Hepatocyte (in vitro differentiated cells): ENCODE results near the gene ZNF148. TPM values are rescaled to one million over a fixed set of nuclear protein-coding genes. Genes with fewer than 3 reads are reported as not detected.

Experiments
- DNase-seq: peaks from one replicate; pipeline ENCODE4 v3.0.0-alpha.2; 2016; ENCODE audit warnings: low spot score
- H2AFZ ChIP-seq: fragments of 200-600 bp; sonication (generic); 2 replicates; pipeline ENCODE4 v1.6.0; 2016; ENCODE audit warnings: antibody characterized with exemption, mild to moderate bottlenecking
- H3K27ac ChIP-seq: fragments of 200-600 bp; sonication (generic); 2 replicates; pipeline ENCODE4 v1.5.1; 2016; ENCODE audit warnings: mild to moderate bottlenecking
- H3K27me3 ChIP-seq: fragments of 200-600 bp; sonication (generic); 2 replicates; pipeline ENCODE4 v1.6.1; 2016
- H3K36me3 ChIP-seq: fragments of 200-600 bp; sonication (generic); replicated peaks from 2 replicates; pipeline ENCODE4 v1.5.1; 2016; ENCODE audit warnings: low read depth; ENCODE audit not compliant: insufficient read depth
- H3K4me1 ChIP-seq: fragments of 200-600 bp; sonication (generic); 2 replicates; pipeline ENCODE4 v1.5.1; 2016; ENCODE audit warnings: mild to moderate bottlenecking, moderate library complexity; ENCODE audit not compliant: insufficient read depth
- H3K4me2 ChIP-seq: fragments of 200-600 bp; sonication (generic); 2 replicates; pipeline ENCODE4 v1.6.0; 2016
- H3K4me3 ChIP-seq: fragments of 200-600 bp; sonication (generic); 2 replicates; pipeline ENCODE4 v1.5.1; 2016; ENCODE audit warnings: mild to moderate bottlenecking
- H3K79me2 ChIP-seq: fragments of 200-600 bp; sonication (generic); 2 replicates; pipeline ENCODE4 v1.6.0; 2017; ENCODE audit warnings: mild to moderate bottlenecking
- H3K9me2 ChIP-seq: fragments of 200-600 bp; sonication (generic); replicated peaks from 2 replicates; pipeline ENCODE4 v1.6.0; 2017; ENCODE audit warnings: mild to moderate bottlenecking; ENCODE audit not compliant: insufficient read depth
- H3K9me3 ChIP-seq: fragments of 200-600 bp; sonication (generic); 2 replicates; pipeline ENCODE4 v1.5.1; 2016; ENCODE audit warnings: low read depth, mild to moderate bottlenecking
- H4K20me1 ChIP-seq: fragments of 200-600 bp; sonication (generic); 2 replicates; pipeline ENCODE4 v1.6.0; 2016; ENCODE audit warnings: mild to moderate bottlenecking; ENCODE audit not compliant: insufficient read depth, poor library complexity, severe bottlenecking
- EZH2 ChIP-seq: fragments of 200-600 bp; sonication (generic); IDR thresholded peaks from 2 replicates; pipeline ENCODE4 v1.6.1; 2016; ENCODE audit warnings: antibody characterized with exemption, mild to moderate bottlenecking, borderline replicate concordance
- EZH2phosphoT487 ChIP-seq: fragments of 200-600 bp; sonication (generic); IDR thresholded peaks from one replicate; pipeline ENCODE4 v1.6.1; 2018; ENCODE audit warnings: antibody characterized with exemption, mild to moderate bottlenecking, low read depth, moderate library complexity; ENCODE audit not compliant: unreplicated experiment, severe bottlenecking
- WGBS: methylation state at CpG from one replicate; pipeline ENCODE4 v1.1.6; 2016; ENCODE audit warnings: low lambda C conversion rate; ENCODE audit errors: missing lambda C conversion rate; 5-methylcytosine and 5-hydroxymethylcytosine counted together
- polyA plus RNA-seq: library from polyadenylated mRNA; unstranded; fragments of >200 nt; fragmentation: Nextera tagmentation; extraction: Ambion mirVana; gene quantifications from 2 replicates; pipeline ENCODE4 v1.2.1, GENCODE V29; 2016
- total RNA-seq: library from RNA; depleted of rRNA; stranded (reverse); fragments of >200 nt; gene quantifications from 2 replicates; pipeline ENCODE4 v1.2.3, GENCODE V29; 2014
- TF ChIP-seq, protein P1 (sequence below): fragments of 200-600 bp; sonication (generic); IDR thresholded peaks from 2 replicates; pipeline ENCODE4 v1.5.1; 2016; ENCODE audit warnings: antibody characterized with exemption, mild to moderate bottlenecking; ENCODE audit not compliant: poor library complexity

The ZNF148 gene
- total and polyA plus RNA-seq, 2 experiments from 2014 or later, result 23.2 to 30.3 TPM

- TF ChIP-seq, protein P1, sequence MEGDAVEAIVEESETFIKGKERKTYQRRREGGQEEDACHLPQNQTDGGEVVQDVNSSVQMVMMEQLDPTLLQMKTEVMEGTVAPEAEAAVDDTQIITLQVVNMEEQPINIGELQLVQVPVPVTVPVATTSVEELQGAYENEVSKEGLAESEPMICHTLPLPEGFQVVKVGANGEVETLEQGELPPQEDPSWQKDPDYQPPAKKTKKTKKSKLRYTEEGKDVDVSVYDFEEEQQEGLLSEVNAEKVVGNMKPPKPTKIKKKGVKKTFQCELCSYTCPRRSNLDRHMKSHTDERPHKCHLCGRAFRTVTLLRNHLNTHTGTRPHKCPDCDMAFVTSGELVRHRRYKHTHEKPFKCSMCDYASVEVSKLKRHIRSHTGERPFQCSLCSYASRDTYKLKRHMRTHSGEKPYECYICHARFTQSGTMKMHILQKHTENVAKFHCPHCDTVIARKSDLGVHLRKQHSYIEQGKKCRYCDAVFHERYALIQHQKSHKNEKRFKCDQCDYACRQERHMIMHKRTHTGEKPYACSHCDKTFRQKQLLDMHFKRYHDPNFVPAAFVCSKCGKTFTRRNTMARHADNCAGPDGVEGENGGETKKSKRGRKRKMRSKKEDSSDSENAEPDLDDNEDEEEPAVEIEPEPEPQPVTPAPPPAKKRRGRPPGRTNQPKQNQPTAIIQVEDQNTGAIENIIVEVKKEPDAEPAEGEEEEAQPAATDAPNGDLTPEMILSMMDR, result no peak
- no peak for TF ChIP-seq EZH2
- TF ChIP-seq EZH2phosphoT487, result no peak
- no peak for DNase-seq
- WGBS, result 100% methylated on average over 1 of the region's 1 CpG
Measured at GRCh38 chr3:125316246-125316645, 58.9 kb downstream of the ZNF148 start.

GRCh38 chr3:125313060-125313635 is 62.0 kb downstream of the ZNF148 start:
- Histone ChIP-seq H4K20me1 (no peaks in the 10 kb centered on the region), H3K79me2 (peaks cover 56% of the 10 kb centered on the region), H2AFZ (no peak overlapping the region), H3K9me3 (no peaks in the 10 kb centered on the region), H3K36me3 (no peaks in the 10 kb centered on the region), H3K4me1 (no peaks in the 10 kb centered on the region), H3K27ac (no peak overlapping the region), H3K4me3 (no peak overlapping the region), H3K9me2 (no peaks in the 10 kb centered on the region), H3K4me2 (no peak overlapping the region), H3K27me3 (no peaks in the 10 kb centered on the region)
- 93% methylated on average over 6 of the region's 6 CpGs for WGBS
- no peak for TF ChIP-seq EZH2
- TF ChIP-seq, protein P1, result no peak
- no peak for TF ChIP-seq EZH2phosphoT487
- DNase-seq, result no peak

More at GRCh38 chr3:125316246-125316645, 58.9 kb downstream of the ZNF148 start:
- no peaks in the 10 kb centered on the region for H3K36me3 ChIP-seq
- no peak overlapping the region for H3K4me3 ChIP-seq
- H2AFZ ChIP-seq, result no peak overlapping the region
- H3K9me2 ChIP-seq, result no peaks in the 10 kb centered on the region
- H3K4me1 ChIP-seq, result no peaks in the 10 kb centered on the region
- no peak overlapping the region for H3K27ac ChIP-seq
- no peak overlapping the region for H3K4me2 ChIP-seq
- H3K27me3 ChIP-seq, result no peaks in the 10 kb centered on the region
- no peaks in the 10 kb centered on the region for H3K9me3 ChIP-seq
- peaks cover 43% of the 10 kb centered on the region for H3K79me2 ChIP-seq
- no peaks in the 10 kb centered on the region for H4K20me1 ChIP-seq

DNA sequence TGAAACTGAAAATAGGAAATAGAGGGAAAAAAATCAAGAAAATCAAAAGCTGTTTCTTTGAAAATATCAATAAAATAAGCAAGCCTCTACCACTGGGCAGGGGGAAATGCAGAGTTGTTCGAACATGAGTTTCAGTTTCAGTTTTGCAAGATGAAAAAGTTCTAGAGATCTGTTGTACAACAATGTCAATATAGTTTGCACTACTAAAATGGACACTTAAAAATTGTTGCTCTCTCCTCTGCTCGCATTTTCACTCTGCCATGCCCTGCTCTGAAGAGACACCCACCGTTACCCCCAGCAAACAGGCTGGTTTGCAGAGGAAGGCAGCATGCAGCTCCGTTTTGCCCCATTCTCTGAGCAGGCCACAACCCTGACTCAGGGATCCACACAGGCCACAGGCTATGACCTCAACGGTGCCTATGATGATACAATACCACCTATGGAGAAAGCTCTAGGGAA is 64.5 kb downstream of the ZNF148 start:
- DNase-seq, result no peak
- no peak overlapping the region for H2AFZ ChIP-seq
- H3K36me3 ChIP-seq, result no peaks in the 10 kb centered on the region
- H3K79me2 ChIP-seq, result peaks cover 79% of the 10 kb centered on the region
- no peaks in the 10 kb centered on the region for H3K9me2 ChIP-seq
- H3K4me3 ChIP-seq, result no peak overlapping the region
- no peaks in the 10 kb centered on the region for H3K27me3 ChIP-seq
- WGBS, result 81% methylated on average over 5 of the region's 5 CpGs
- peak overlapping the region; percentile 42 for H3K4me2 ChIP-seq
- peaks cover under 1% of the 10 kb centered on the region for H4K20me1 ChIP-seq
- TF ChIP-seq EZH2phosphoT487 (no peak), EZH2 (no peak)
- TF ChIP-seq, protein P1, result no peak
- no peak overlapping the region for H3K27ac ChIP-seq
- H3K4me1 ChIP-seq, result no peaks in the 10 kb centered on the region
- no peaks in the 10 kb centered on the region for H3K9me3 ChIP-seq
